GM19397 (cell line): ENCODE results near the gene PRPF38B.
A peak's percentile ranks its signal among the peaks of the same experiment; 100 is the strongest.
"Not testable (repeated sequence)": the region's sequence is repeated elsewhere in the genome, so short reads cannot be mapped to it uniquely, and the experiment has no call there.

Experiments used
- ATAC-seq: cut with Tn5 transposase; IDR thresholded peaks from one replicate; pipeline ENCODE4 v1.9.1; 2021; ENCODE audit warnings: mild to moderate bottlenecking, moderate library complexity; ENCODE audit not compliant: unreplicated experiment

The PRPF38B gene

GRCh38 chr1:108691942-108692723 is at the start of gene PRPF38B:
PRPF38B (plus strand) TSS chr1:108692310; CDS start chr1:108692592, 282 bp downstream.
- ATAC-seq: peak; percentile 93

GRCh38 chr1:108643492-108644335 is 48.4 kb upstream of the PRPF38B start:
- ATAC-seq: no peak

- ATAC-seq: no peak
Observed at GRCh38 chr1:108644984-108645383, 47.1 kb upstream of the PRPF38B start.

GRCh38 chr1:108645564-108646184 is 46.4 kb upstream of the PRPF38B start:
- no peak for ATAC-seq

GRCh38 chr1:108646265-108646647 is 45.9 kb upstream of the PRPF38B start:
- ATAC-seq: no peak

- ATAC-seq: peak; percentile 78
Observed at GRCh38 chr1:108646648-108647269, 45.4 kb upstream of the PRPF38B start.

GRCh38 chr1:108653431-108654105 is 38.5 kb upstream of the PRPF38B start:
- no peak for ATAC-seq

- ATAC-seq: no peak
Observed at GRCh38 chr1:108657356-108658080, 34.6 kb upstream of the PRPF38B start.

- peak; percentile 85 for ATAC-seq
Observed at GRCh38 chr1:108661030-108661609, 31.0 kb upstream of the PRPF38B start, which contains the start of gene HENMT1. HENMT1 (minus strand) TSS chr1:108661093; CDS start chr1:108659884, 1,209 bp downstream.

GRCh38 chr1:108663074-108663473 is 29.0 kb upstream of the PRPF38B start:
- ATAC-seq: no peak

- ATAC-seq: no peak
Observed at GRCh38 chr1:108664481-108664880, 27.6 kb upstream of the PRPF38B start.

- ATAC-seq: no peak
Observed at GRCh38 chr1:108665067-108665466, 27.0 kb upstream of the PRPF38B start.

- ATAC-seq: no peak
Observed at GRCh38 chr1:108665771-108666170, 26.3 kb upstream of the PRPF38B start.

GRCh38 chr1:108667422-108667821 is 24.7 kb upstream of the PRPF38B start:
- ATAC-seq: not testable (repeated sequence)

GRCh38 chr1:108668777-108669176 is 23.3 kb upstream of the PRPF38B start:
- no peak for ATAC-seq

GRCh38 chr1:108669679-108670078 is 22.4 kb upstream of the PRPF38B start:
- ATAC-seq: no peak

GRCh38 chr1:108670131-108670773 is 21.9 kb upstream of the PRPF38B start:
- no peak for ATAC-seq

- ATAC-seq: no peak
Observed at GRCh38 chr1:108671143-108671542, 21.0 kb upstream of the PRPF38B start.

- no peak for ATAC-seq
Observed at GRCh38 chr1:108678706-108679105, 13.4 kb upstream of the PRPF38B start.
